Kidney (tissue), 14 donors: Measurements from ENCODE around the gene CHD5. TPM values are rescaled to one million over a fixed set of nuclear protein-coding genes. Genes with fewer than 3 reads are reported as not detected.

ENCODE experiments used
- DNase-seq, 5 donors: peaks; one replicate each; pipeline ENCODE4 v3.0.0-alpha.2; 2013 to 2020
- FAIRE-seq: peaks from 2 replicates; lab custom pipeline; 2012; peaks lifted over from hg19 to GRCh38; lab: Jason Lieb, UNC
- H3K27ac ChIP-seq, 2 donors: one replicate each; pipeline ENCODE4 v1.7.0; 2013; ENCODE audit warnings: low read depth in 2 of 2, low read length in 2 of 2, inconsistent platforms in 1 of 2
- H3K27me3 ChIP-seq: one replicate; pipeline ENCODE4 v1.7.1; 2013; ENCODE audit warnings: low read length, inconsistent platforms; ENCODE audit not compliant: control insufficient read depth, insufficient read depth
- H3K36me3 ChIP-seq, 3 donors: one replicate each; pipeline versions ENCODE4 v1.7.0 to v1.7.1; 2013; ENCODE audit warnings: low read length in 3 of 3, control low read depth in 1 of 3, inconsistent platforms in 1 of 3; ENCODE audit not compliant: insufficient read depth in 3 of 3, control insufficient read depth in 2 of 3
- H3K4me1 ChIP-seq, 3 donors: one replicate each; pipeline versions ENCODE4 v1.7.0 to v1.7.1; 2013; ENCODE audit warnings: low read length in 3 of 3, inconsistent platforms in 1 of 3, low read depth in 1 of 3; ENCODE audit not compliant: control insufficient read depth in 2 of 3, insufficient read depth in 2 of 3
- H3K4me3 ChIP-seq, 3 donors: one replicate each; pipeline versions ENCODE4 v1.7.0 to v1.8.1; 2013; ENCODE audit warnings: low read length in 3 of 3, control low read depth in 1 of 3, inconsistent platforms in 1 of 3
- H3K9ac ChIP-seq, 3 donors: one replicate each; pipeline versions ENCODE4 v1.7.0 to v1.7.1; 2013; ENCODE audit warnings: low read length in 3 of 3, control low read depth in 1 of 3, inconsistent platforms in 1 of 3
- H3K9me3 ChIP-seq, 3 donors: one replicate each; pipeline versions ENCODE4 v1.7.0 to v1.7.1; 2013; ENCODE audit warnings: low read length in 3 of 3, control low read depth in 1 of 3, inconsistent platforms in 1 of 3; ENCODE audit not compliant: control insufficient read depth in 2 of 3, insufficient read depth in 1 of 3
- intact Hi-C: fragments of 100-400 bp; cut with DNase I; formaldehyde crosslinking; loops from one replicate; pipeline ENCODE4 v1.11.1; 2022
- polyA plus RNA-seq: library from polyadenylated mRNA; stranded (reverse); fragments of 350-450 nt; fragmentation: Illumina TruSeq; extraction: RNeasy Lipid Tissue Mini Kit (QIAGEN cat#74804); gene quantifications from one replicate; pipeline ENCODE4 v1.2.3, GENCODE V29; 2014; ENCODE audit warnings: low read depth, low replicate concordance; ENCODE audit not compliant: insufficient read depth
- total RNA-seq: library from RNA; stranded (reverse); fragmentation: NEBNext Ultra II Directional; extraction: Animal tissue kit (Norgen Biotek cat#: 25700); gene quantifications from one replicate; pipeline ENCODE4 v1.2.1, GENCODE V29; 2021
- TF ChIP-seq, protein P1 (sequence below): IDR thresholded peaks from 3 replicates; pipeline ENCODE4 v1.5.1; 2012; ENCODE audit warnings: mild to moderate bottlenecking, moderate library complexity, borderline replicate concordance; ENCODE audit not compliant: insufficient read depth; ENCODE audit errors: extremely low read depth
- donor health status: control.
- donor health status: control.
- donor health status: control.
- donor health status: control.
- donor health status: control.
- donor health status: DM: yes; HTN: yes; CAD: no.
- donor health status: Normal renal cell carcinoma (clear cell type).

CHD5 gene
- total and polyA plus RNA-seq, 2 donors from 2014 or later, result 0.54 to 0.85 TPM

DNA sequence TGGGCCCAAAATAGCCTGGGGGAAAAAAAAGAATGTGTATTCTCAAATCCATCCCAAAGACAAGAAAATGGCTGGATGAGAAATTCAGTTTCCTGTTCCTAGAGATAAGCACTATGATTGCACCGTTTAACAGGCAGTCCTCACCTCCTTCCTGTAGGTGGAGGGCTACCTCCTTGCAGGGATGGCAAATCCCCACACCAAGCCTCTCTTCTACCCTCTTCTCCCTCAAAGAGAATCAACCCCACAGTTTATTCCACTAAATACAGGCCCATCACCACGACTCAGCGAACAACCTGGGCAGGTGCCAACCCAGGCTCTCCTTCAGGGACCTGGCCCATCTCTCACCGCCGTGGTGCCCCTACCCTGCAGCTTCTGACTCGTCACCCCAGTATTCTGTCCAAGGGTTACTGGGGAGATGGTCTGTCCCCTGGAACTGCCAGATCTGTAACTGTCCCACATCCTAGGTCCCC is 3.4 kb upstream of the CHD5 start:
- Histone ChIP-seq H3K4me3 (no peak overlapping the region), H3K9ac (no peak overlapping the region), H3K9me3 (no peaks in the 10 kb centered on the region), H3K4me1 (peaks cover 0 to 5% (median 0%) of the 10 kb centered on the region in 3 donors), H3K27ac (no peak overlapping the region), H3K27me3 (peaks cover 8% of the 10 kb centered on the region), H3K36me3 (peaks cover 0 to 7% (median 5%) of the 10 kb centered on the region in 3 donors)
- TF ChIP-seq, protein P1, sequence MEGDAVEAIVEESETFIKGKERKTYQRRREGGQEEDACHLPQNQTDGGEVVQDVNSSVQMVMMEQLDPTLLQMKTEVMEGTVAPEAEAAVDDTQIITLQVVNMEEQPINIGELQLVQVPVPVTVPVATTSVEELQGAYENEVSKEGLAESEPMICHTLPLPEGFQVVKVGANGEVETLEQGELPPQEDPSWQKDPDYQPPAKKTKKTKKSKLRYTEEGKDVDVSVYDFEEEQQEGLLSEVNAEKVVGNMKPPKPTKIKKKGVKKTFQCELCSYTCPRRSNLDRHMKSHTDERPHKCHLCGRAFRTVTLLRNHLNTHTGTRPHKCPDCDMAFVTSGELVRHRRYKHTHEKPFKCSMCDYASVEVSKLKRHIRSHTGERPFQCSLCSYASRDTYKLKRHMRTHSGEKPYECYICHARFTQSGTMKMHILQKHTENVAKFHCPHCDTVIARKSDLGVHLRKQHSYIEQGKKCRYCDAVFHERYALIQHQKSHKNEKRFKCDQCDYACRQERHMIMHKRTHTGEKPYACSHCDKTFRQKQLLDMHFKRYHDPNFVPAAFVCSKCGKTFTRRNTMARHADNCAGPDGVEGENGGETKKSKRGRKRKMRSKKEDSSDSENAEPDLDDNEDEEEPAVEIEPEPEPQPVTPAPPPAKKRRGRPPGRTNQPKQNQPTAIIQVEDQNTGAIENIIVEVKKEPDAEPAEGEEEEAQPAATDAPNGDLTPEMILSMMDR, result no peak
- no peak for FAIRE-seq
- intact Hi-C loops, result no loop called here
- DNase-seq, result peak in 1 of 5 donors; percentile 45

DNA sequence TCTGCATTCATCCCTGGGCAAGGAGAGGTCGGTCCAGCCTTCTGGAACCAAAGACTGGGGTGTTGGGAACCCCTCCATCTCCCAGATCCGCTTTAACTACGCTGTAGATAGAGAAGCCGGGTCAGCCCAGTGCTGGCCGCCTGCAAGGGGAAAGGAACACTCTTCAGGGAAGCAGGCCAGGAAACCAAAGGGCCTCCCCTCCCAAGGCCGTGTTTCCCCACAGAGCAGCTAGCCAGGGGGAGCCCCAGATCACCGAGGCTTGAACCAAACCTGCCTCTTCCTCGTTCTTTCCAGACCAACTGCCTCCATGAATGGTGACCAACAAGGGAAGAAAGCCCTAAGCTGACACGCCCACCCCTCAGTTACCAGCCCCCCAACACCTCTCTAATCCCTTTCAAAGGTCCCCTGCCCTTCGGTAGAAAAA is 1.2 kb upstream of the CHD5 start:
- peaks cover 0 to 7% (median 0%) of the 10 kb centered on the region in 3 donors for H3K36me3 ChIP-seq
- TF ChIP-seq, protein P1, result no peak
- H3K27ac ChIP-seq, result no peak overlapping the region
- no peak overlapping the region for H3K4me3 ChIP-seq
- H3K9me3 ChIP-seq, result no peaks in the 10 kb centered on the region
- peak in 1 of 5 donors; percentile 73 for DNase-seq
- intact Hi-C loops, result no loop called here
- no peak overlapping the region for H3K9ac ChIP-seq
- FAIRE-seq, result no peak
- H3K27me3 ChIP-seq, result peaks cover 24% of the 10 kb centered on the region
- H3K4me1 ChIP-seq, result peaks cover 0 to 6% (median 0%) of the 10 kb centered on the region in 3 donors

DNA sequence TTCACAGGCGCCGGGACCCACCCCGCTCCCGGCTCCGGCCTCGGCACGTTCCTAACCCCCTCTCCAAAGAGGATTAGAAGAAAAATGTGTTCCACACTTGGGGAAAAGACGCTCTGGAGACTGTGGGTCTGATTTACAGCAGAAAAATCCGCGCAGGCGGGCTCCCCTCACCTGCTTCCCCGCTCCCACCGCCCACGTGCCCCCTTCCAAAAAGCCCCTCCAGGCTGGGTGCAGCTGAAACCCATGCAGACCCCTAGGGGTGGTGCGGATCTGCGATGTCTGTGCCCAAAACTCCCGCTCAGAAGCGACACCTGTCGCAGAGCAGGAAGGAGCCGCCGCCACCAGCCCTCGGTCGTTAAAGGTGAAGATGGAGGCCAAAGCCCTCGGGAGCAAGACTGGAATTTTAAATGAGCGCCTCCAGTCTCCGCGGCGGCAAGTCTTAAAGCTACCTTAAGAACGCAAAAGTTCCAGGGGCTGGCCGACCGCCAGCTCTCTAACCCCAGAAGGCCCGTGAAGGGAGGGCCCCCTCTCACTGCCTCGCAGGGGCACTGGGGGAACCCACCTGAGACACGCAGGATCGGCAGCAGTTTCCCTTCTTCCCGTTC is 688 bp upstream of the CHD5 start:
- Histone ChIP-seq H3K4me3 (no peak overlapping the region), H3K9me3 (no peaks in the 10 kb centered on the region), H3K27me3 (peaks cover 28% of the 10 kb centered on the region), H3K4me1 (peaks cover 0 to 6% (median 0%) of the 10 kb centered on the region in 3 donors), H3K36me3 (peaks cover 0 to 5% (median 0%) of the 10 kb centered on the region in 3 donors), H3K9ac (no peak overlapping the region), H3K27ac (no peak overlapping the region)
- DNase-seq (peak in 1 of 5 donors; percentile 58), FAIRE-seq (no peak)
- intact Hi-C loops, result no loop called here
- TF ChIP-seq, protein P1, result no peak
